Liver (tissue), 9 donors: ENCODE measurements around the gene CCDC112. TPM values are rescaled to one million over a fixed set of nuclear protein-coding genes. Genes with fewer than 3 reads are reported as not detected.

Source experiments
- DNase-seq: peaks from one replicate; pipeline ENCODE4 v3.0.0-alpha.2; 2017; ENCODE audit warnings: low spot score
- H3K27ac ChIP-seq, 2 donors: one replicate each; pipeline ENCODE4 v1.7.0; 2013; ENCODE audit warnings: inconsistent platforms in 2 of 2, low read length in 2 of 2, control low read depth in 1 of 2, low read depth in 1 of 2, mild to moderate bottlenecking in 1 of 2
- H3K27me3 ChIP-seq, 4 donors: one replicate each; pipeline versions ENCODE4 v1.6.1 to v1.7.0; 2013; ENCODE audit warnings: low read length in 3 of 4, inconsistent platforms in 1 of 4, mild to moderate bottlenecking in 1 of 4, moderate library complexity in 1 of 4; ENCODE audit not compliant: control insufficient read depth in 4 of 4, insufficient read depth in 4 of 4
- H3K36me3 ChIP-seq, 4 donors: one replicate each; pipeline versions ENCODE4 v1.6.1 to v1.7.0; 2013; ENCODE audit warnings: low read length in 3 of 4, mild to moderate bottlenecking in 3 of 4, low read depth in 1 of 4, moderate library complexity in 1 of 4; ENCODE audit not compliant: control insufficient read depth in 4 of 4, insufficient read depth in 3 of 4
- H3K4me1 ChIP-seq, 4 donors: one replicate each; pipeline versions ENCODE4 v1.6.1 to v1.7.0; 2013; ENCODE audit warnings: low read length in 3 of 4, mild to moderate bottlenecking in 3 of 4, moderate library complexity in 1 of 4; ENCODE audit not compliant: control insufficient read depth in 4 of 4, insufficient read depth in 4 of 4
- H3K4me3 ChIP-seq, 3 donors: one replicate each; pipeline versions ENCODE4 v1.6.1 to v1.7.0; 2013; ENCODE audit warnings: low read length in 3 of 3, control low read depth in 1 of 3, low read depth in 1 of 3, mild to moderate bottlenecking in 1 of 3
- H3K9ac ChIP-seq, 2 donors: one replicate each; pipeline ENCODE4 v1.7.0; 2013; ENCODE audit warnings: low read length in 2 of 2, mild to moderate bottlenecking in 2 of 2, moderate library complexity in 2 of 2, control low read depth in 1 of 2, low read depth in 1 of 2
- H3K9me3 ChIP-seq, 4 donors: one replicate each; pipeline versions ENCODE4 v1.6.1 to v1.7.0; 2013; ENCODE audit warnings: low read length in 3 of 4; ENCODE audit not compliant: control insufficient read depth in 4 of 4
- CTCF ChIP-seq: fragments of 150-350 bp; IDR thresholded peaks from 2 replicates; pipeline ENCODE4 v1.5.1; 2017; ENCODE audit warnings: improper control_type of control experiment, low read depth, low read length; ENCODE audit not compliant: missing input control
- EGR1 ChIP-seq, 2 donors: IDR thresholded peaks; 2 replicates each; pipeline ENCODE4 v1.6.1; 2016 to 2018; ENCODE audit warnings: antibody characterized with exemption in 2 of 2, low read depth in 2 of 2
- FOXA1 ChIP-seq: IDR thresholded peaks from 2 replicates; pipeline ENCODE4 v1.6.1; 2016; ENCODE audit warnings: antibody characterized with exemption
- FOXA2 ChIP-seq: IDR thresholded peaks from 2 replicates; pipeline ENCODE4 v1.6.1; 2016; ENCODE audit warnings: antibody characterized with exemption
- GABPA ChIP-seq, 2 donors: IDR thresholded peaks in 1 of 2; conservative IDR thresholded peaks in 1 of 2; 2 replicates each; pipeline ENCODE4 v1.6.1; 2016; ENCODE audit warnings: antibody characterized with exemption in 2 of 2, mild to moderate bottlenecking in 1 of 2, moderate library complexity in 1 of 2
- HNF4A ChIP-seq, 2 donors: conservative IDR thresholded peaks; 2 replicates each; pipeline ENCODE4 v1.6.1; 2016; ENCODE audit warnings: antibody characterized with exemption in 2 of 2, mild to moderate bottlenecking in 2 of 2
- JUND ChIP-seq, 2 donors: IDR thresholded peaks; 2 replicates each; pipeline ENCODE4 v1.6.1; 2016; ENCODE audit warnings: antibody characterized with exemption in 2 of 2
- MAX ChIP-seq: IDR thresholded peaks from 2 replicates; pipeline ENCODE4 v1.6.1; 2016; ENCODE audit warnings: antibody characterized with exemption
- NR2F2 ChIP-seq: IDR thresholded peaks from 2 replicates; pipeline ENCODE4 v1.6.1; 2016; ENCODE audit warnings: antibody characterized with exemption
- RAD21 ChIP-seq, 2 donors: IDR thresholded peaks; 2 replicates each; pipeline ENCODE4 v1.6.1; 2016; ENCODE audit warnings: antibody characterized with exemption in 2 of 2, mild to moderate bottlenecking in 2 of 2
- REST ChIP-seq: IDR thresholded peaks from 2 replicates; pipeline ENCODE4 v1.6.1; 2016; ENCODE audit warnings: antibody characterized with exemption, mild to moderate bottlenecking
- RXRA ChIP-seq, 2 donors: IDR thresholded peaks; 2 replicates each; pipeline ENCODE4 v1.6.1; 2017 to 2018; ENCODE audit warnings: antibody characterized with exemption in 2 of 2, mild to moderate bottlenecking in 1 of 2
- SP1 ChIP-seq: IDR thresholded peaks from 2 replicates; pipeline ENCODE4 v1.6.1; 2018; ENCODE audit warnings: antibody characterized with exemption, mild to moderate bottlenecking
- TAF1 ChIP-seq: conservative IDR thresholded peaks from 2 replicates; pipeline ENCODE4 v1.6.1; 2016; ENCODE audit warnings: antibody characterized with exemption, mild to moderate bottlenecking
- YY1 ChIP-seq: IDR thresholded peaks from 2 replicates; pipeline ENCODE4 v1.6.1; 2016; ENCODE audit warnings: antibody characterized with exemption, mild to moderate bottlenecking
- ZBTB33 ChIP-seq: IDR thresholded peaks from 2 replicates; pipeline ENCODE4 v1.6.1; 2016; ENCODE audit warnings: antibody characterized with exemption
- WGBS: extraction: QIAGEN DNeasy Blood & Tissue Kit; methylation state at CpG from one replicate; pipeline ENCODE4 v1.1.7; 2013; 5-methylcytosine and 5-hydroxymethylcytosine counted together
- polyA plus RNA-seq, 2 donors: library from polyadenylated mRNA; stranded (reverse) in 1 of 2; unstranded in 1 of 2; fragments of 200-250 nt in 1 of 2; fragments of >200 nt in 1 of 2; fragmentation: Nextera tagmentation in 1 of 2; extraction: Ambion mirVana in 1 of 2; gene quantifications; one replicate each; pipeline versions ENCODE4 v1.2.1 to v1.2.3, GENCODE V29; 2013 to 2015
- total RNA-seq, 2 donors: library from RNA; depleted of rRNA; stranded (reverse); fragments of >200 nt; gene quantifications; one replicate each; pipeline ENCODE4 v1.2.3, GENCODE V29; 2014
- donor health status: healthy.
- donor health status: healthy.
- donor health status: healthy.
- donor health status: healthy.
- donor health status: healthy.

CCDC112 gene
- total and polyA plus RNA-seq, 4 donors: 0.75 to 1.6 (median 1.1) TPM

GRCh38 chr5:115284021-115284420 is 12.4 kb downstream of the CCDC112 start:
- no peak for DNase-seq
- WGBS: 85% methylated on average over 1 of the region's 1 CpG

GRCh38 chr5:115282131-115282530 is 14.3 kb downstream of the CCDC112 start:
- DNase-seq: no peak
- no peaks in the 10 kb centered on the region for H3K9me3 ChIP-seq
- no peaks in the 10 kb centered on the region for H3K36me3 ChIP-seq
- no peaks in the 10 kb centered on the region for H3K4me1 ChIP-seq
- H3K27ac ChIP-seq: no peak overlapping the region
- TF ChIP-seq NR2F2 (no peak), GABPA (IDR thresholded peaks at IDR 0.05 in 1 of 2, conservative IDR thresholded peaks at IDR 0.05 in 1 of 2) (no peak), HNF4A (conservative IDR thresholded peaks at IDR 0.05) (no peak)
- WGBS: 95% methylated on average over 1 of the region's 1 CpG
- H3K27me3 ChIP-seq: no peaks in the 10 kb centered on the region
- H3K4me3 ChIP-seq: no peak overlapping the region
- H3K9ac ChIP-seq: no peak overlapping the region

More at GRCh38 chr5:115284021-115284420, 12.4 kb downstream of the CCDC112 start:
- H3K4me1 ChIP-seq: no peaks in the 10 kb centered on the region
- no peak for TF ChIP-seq MAX
- TF ChIP-seq SP1: no peak
- TF ChIP-seq REST: no peak
- TF ChIP-seq RAD21 (IDR thresholded peaks at IDR 0.05): no peak
- H3K9ac ChIP-seq: no peak overlapping the region
- no peak overlapping the region for H3K27ac ChIP-seq
- H3K9me3 ChIP-seq: no peaks in the 10 kb centered on the region
- H3K27me3 ChIP-seq: no peaks in the 10 kb centered on the region
- H3K36me3 ChIP-seq: no peaks in the 10 kb centered on the region
- H3K4me3 ChIP-seq: no peak overlapping the region

GRCh38 chr5:115274584-115274983 is 21.9 kb downstream of the CCDC112 start:
- DNase-seq: no peak
- no peaks in the 10 kb centered on the region for H3K36me3 ChIP-seq
- no peaks in the 10 kb centered on the region for H3K27me3 ChIP-seq
- no peak overlapping the region for H3K4me3 ChIP-seq
- WGBS: 90% methylated on average over 3 of the region's 3 CpGs
- H3K4me1 ChIP-seq: no peaks in the 10 kb centered on the region
- H3K9ac ChIP-seq: no peak overlapping the region
- no peak overlapping the region for H3K27ac ChIP-seq
- no peaks in the 10 kb centered on the region for H3K9me3 ChIP-seq
- TF ChIP-seq GABPA (IDR thresholded peaks at IDR 0.05 in 1 of 2, conservative IDR thresholded peaks at IDR 0.05 in 1 of 2): no peak
- no peak for TF ChIP-seq YY1
- TF ChIP-seq ZBTB33: no peak
- TF ChIP-seq JUND (IDR thresholded peaks at IDR 0.05): no peak
- no peak for TF ChIP-seq FOXA2
- TF ChIP-seq TAF1: no peak
- no peak for TF ChIP-seq MAX
- no peak for TF ChIP-seq RXRA (IDR thresholded peaks at IDR 0.05)
- no peak for TF ChIP-seq HNF4A (conservative IDR thresholded peaks at IDR 0.05)
- no peak for TF ChIP-seq CTCF
- no peak for TF ChIP-seq RAD21 (IDR thresholded peaks at IDR 0.05)
- no peak for TF ChIP-seq REST
- no peak for TF ChIP-seq FOXA1
- no peak for TF ChIP-seq NR2F2
- no peak for TF ChIP-seq EGR1 (IDR thresholded peaks at IDR 0.05; ENCODE audit: low read depth in 2 of 2)
